GM23248 (cell line): ENCODE results near the gene P2RY10. TPM values are rescaled to one million over a fixed set of nuclear protein-coding genes. Genes with fewer than 3 reads are reported as not detected.

Source experiments
- DNase-seq: peaks from one replicate; pipeline ENCODE4 v3.0.0-alpha.2; 2015
- H2AFZ ChIP-seq: fragments of 200-600 bp; sonication (generic); 2 replicates; pipeline ENCODE4 v1.6.1; 2016; ENCODE audit warnings: antibody characterized with exemption
- H3F3A ChIP-seq: fragments of 200-600 bp; sonication (generic); 2 replicates; pipeline ENCODE4 v1.6.1; 2016; ENCODE audit warnings: mild to moderate bottlenecking, antibody characterized with exemption, mixed run types; ENCODE audit not compliant: insufficient read depth
- H3K27ac ChIP-seq: fragments of 200-600 bp; sonication (generic); 2 replicates; pipeline ENCODE4 v1.5.1; 2016; ENCODE audit warnings: mild to moderate bottlenecking
- H3K27me3 ChIP-seq: fragments of 200-600 bp; sonication (generic); replicated peaks from 2 replicates; pipeline ENCODE4 v1.6.1; 2016; ENCODE audit warnings: mild to moderate bottlenecking; ENCODE audit not compliant: insufficient read depth
- H3K36me3 ChIP-seq: fragments of 200-600 bp; sonication (generic); 2 replicates; pipeline ENCODE4 v1.6.1; 2016; ENCODE audit warnings: low read depth, mild to moderate bottlenecking
- H3K4me1 ChIP-seq: fragments of 200-600 bp; sonication (generic); 2 replicates; pipeline ENCODE4 v1.6.1; 2016; ENCODE audit warnings: mild to moderate bottlenecking; ENCODE audit not compliant: insufficient read depth
- H3K4me2 ChIP-seq: fragments of 200-600 bp; sonication (generic); one replicate; pipeline ENCODE4 v1.6.1; 2016; ENCODE audit warnings: mild to moderate bottlenecking; ENCODE audit not compliant: unreplicated experiment
- H3K4me3 ChIP-seq: fragments of 200-600 bp; sonication (generic); 2 replicates; pipeline ENCODE4 v1.5.1; 2016; ENCODE audit warnings: mild to moderate bottlenecking
- H3K79me2 ChIP-seq: fragments of 200-600 bp; sonication (generic); 2 replicates; pipeline ENCODE4 v1.6.1; 2016; ENCODE audit warnings: mild to moderate bottlenecking; ENCODE audit not compliant: insufficient read depth
- H3K9ac ChIP-seq: fragments of 200-600 bp; sonication (generic); 2 replicates; pipeline ENCODE4 v1.6.1; 2016; ENCODE audit warnings: mild to moderate bottlenecking
- H3K9me2 ChIP-seq: fragments of 200-600 bp; sonication (generic); 2 replicates; pipeline ENCODE4 v1.6.1; 2016; ENCODE audit warnings: mixed run types, mild to moderate bottlenecking, moderate library complexity; ENCODE audit not compliant: insufficient read depth
- H3K9me3 ChIP-seq: fragments of 200-600 bp; sonication (generic); one replicate; pipeline ENCODE4 v1.6.1; 2017; ENCODE audit warnings: low read depth
- H4K20me1 ChIP-seq: fragments of 200-600 bp; sonication (generic); 2 replicates; pipeline ENCODE4 v1.6.0; 2016; ENCODE audit not compliant: insufficient read depth
- EZH2 ChIP-seq: fragments of 200-600 bp; sonication (generic); IDR thresholded peaks from 2 replicates; pipeline ENCODE4 v1.6.1; 2018; ENCODE audit warnings: antibody characterized with exemption, mild to moderate bottlenecking; ENCODE audit not compliant: insufficient read depth, poor library complexity, severe bottlenecking
- EZH2phosphoT487 ChIP-seq: fragments of 200-600 bp; sonication (generic); IDR thresholded peaks from 2 replicates; pipeline ENCODE4 v1.6.1; 2018; ENCODE audit warnings: antibody characterized with exemption, moderate library complexity, mild to moderate bottlenecking, low read depth; ENCODE audit not compliant: insufficient read depth
- WGBS, 2 experiments: methylation state at CpG; one replicate each; pipeline ENCODE4 v1.1.6; 2015 to 2017; ENCODE audit warnings: low lambda C conversion rate in 2 of 2, low coverage in 1 of 2; ENCODE audit errors: missing lambda C conversion rate in 2 of 2; 5-methylcytosine and 5-hydroxymethylcytosine counted together
- in situ Hi-C: fragments of 300-500 bp; cut with MboI; formaldehyde crosslinking; loops from 2 replicates; pipeline ENCODE4 v1.15.0; 2020
- polyA plus RNA-seq: library from polyadenylated mRNA; unstranded; fragments of >200 nt; fragmentation: Nextera tagmentation; extraction: Ambion mirVana; gene quantifications from 2 replicates; pipeline ENCODE4 v1.2.1, GENCODE V29; 2016
- total RNA-seq: library from RNA; depleted of rRNA; stranded (reverse); fragments of >200 nt; shearing (Covaris generic); gene quantifications from 2 replicates; pipeline ENCODE4 v1.2.3, GENCODE V29; 2014; rRNA removed

P2RY10 gene, protein sequence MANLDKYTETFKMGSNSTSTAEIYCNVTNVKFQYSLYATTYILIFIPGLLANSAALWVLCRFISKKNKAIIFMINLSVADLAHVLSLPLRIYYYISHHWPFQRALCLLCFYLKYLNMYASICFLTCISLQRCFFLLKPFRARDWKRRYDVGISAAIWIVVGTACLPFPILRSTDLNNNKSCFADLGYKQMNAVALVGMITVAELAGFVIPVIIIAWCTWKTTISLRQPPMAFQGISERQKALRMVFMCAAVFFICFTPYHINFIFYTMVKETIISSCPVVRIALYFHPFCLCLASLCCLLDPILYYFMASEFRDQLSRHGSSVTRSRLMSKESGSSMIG
- total RNA-seq = not detected in 2 replicates
- polyA plus RNA-seq = not detected in 2 replicates

DNA sequence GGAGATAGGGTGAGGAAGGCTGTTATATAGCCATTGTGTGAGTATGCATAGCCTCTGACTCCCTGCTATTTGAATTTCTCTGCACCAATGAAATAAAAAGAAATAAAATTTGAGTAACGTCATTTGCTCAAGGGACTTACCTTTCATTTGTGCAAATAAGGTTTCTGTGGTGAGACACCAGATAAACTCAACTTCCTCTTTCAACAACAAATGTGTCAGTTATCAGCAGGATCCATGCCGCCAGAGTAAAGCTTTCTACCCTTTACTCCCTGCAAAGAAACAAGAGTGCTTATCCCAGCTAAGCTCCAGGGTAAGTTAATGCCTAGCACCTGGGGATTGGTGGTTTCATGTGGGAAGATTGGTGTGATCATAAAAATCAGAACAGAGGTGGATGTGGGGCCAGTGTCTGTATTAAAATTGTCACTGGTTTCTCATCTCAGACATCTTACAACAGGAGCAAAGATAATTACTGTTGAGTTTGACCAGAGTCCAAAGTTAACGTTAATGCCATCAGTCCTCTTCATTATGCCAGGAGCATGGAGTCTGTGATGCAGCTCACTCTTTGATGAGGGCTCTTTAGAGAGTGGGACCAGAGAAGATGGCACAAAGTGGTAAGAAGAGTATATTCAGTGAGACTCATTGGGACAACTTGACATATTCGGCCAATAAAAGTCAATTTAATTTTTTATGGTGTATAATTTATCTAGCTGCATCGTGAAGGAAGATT is at the start of gene P2RY10:
P2RY10 (plus strand) TSS at position 206 of the 727 bp plus-strand sequence. CDS start 15,130 bp downstream, outside the sequence.
- 6 to 8% methylated on average over 5 of the region's 5 CpGs for WGBS, 2 experiments
- Histone ChIP-seq H3K4me1 (no peaks in the 10 kb centered on the region), H3F3A (no peaks in the 10 kb centered on the region), H3K4me2 (no peak within 1 kb of the TSS), H3K27ac (no peak within 1 kb of the TSS), H2AFZ (no peak within 1 kb of the TSS), H3K36me3 (no peaks in the 10 kb centered on the region), H3K9me3 (no peaks in the 10 kb centered on the region), H3K79me2 (no peaks in the 10 kb centered on the region), H3K9ac (no peak within 1 kb of the TSS), H3K4me3 (no peak within 1 kb of the TSS), H3K27me3 (no peaks in the 10 kb centered on the region), H3K9me2 (no peaks in the 10 kb centered on the region), H4K20me1 (no peaks in the 10 kb centered on the region)
- in situ Hi-C loops = no loop called here
- TF ChIP-seq EZH2phosphoT487 (no peak), EZH2 (no peak)
- no peak for DNase-seq

DNA sequence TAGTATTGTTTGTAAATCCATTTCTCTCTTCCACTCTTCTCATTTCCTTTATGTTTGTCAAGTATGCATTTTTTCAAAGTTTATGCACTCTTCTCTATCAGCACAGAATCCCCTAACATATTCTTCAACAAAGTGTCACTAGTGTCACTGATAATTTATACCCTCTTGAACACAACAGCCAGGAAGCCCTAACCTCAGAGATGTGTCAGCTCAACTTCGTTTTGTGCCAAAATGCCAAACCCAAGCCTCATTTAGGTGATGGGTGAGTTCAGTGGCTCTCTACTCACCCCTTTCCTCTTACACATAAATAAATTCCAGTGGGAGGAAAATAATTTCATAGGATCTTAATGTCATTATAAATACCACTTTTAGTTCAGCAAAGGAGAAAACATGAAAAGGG is 22.4 kb upstream of the P2RY10 start:
- H3K9me3 ChIP-seq = no peaks in the 10 kb centered on the region
- H3K27me3 ChIP-seq = no peaks in the 10 kb centered on the region
- H2AFZ ChIP-seq = no peak overlapping the region
- no peak for DNase-seq
- H3F3A ChIP-seq = no peaks in the 10 kb centered on the region
- no peaks in the 10 kb centered on the region for H3K36me3 ChIP-seq
- TF ChIP-seq EZH2phosphoT487 (no peak), EZH2 (no peak)
- 0% methylated on average over 1 of the region's 1 CpG for WGBS, 2 experiments
- H3K4me2 ChIP-seq = no peak overlapping the region
- H3K4me1 ChIP-seq = no peaks in the 10 kb centered on the region
- H3K79me2 ChIP-seq = no peaks in the 10 kb centered on the region
- H3K4me3 ChIP-seq = no peak overlapping the region
- no peak overlapping the region for H3K27ac ChIP-seq
- H4K20me1 ChIP-seq = no peaks in the 10 kb centered on the region
- no peaks in the 10 kb centered on the region for H3K9me2 ChIP-seq
- in situ Hi-C loops = no loop called here
- no peak overlapping the region for H3K9ac ChIP-seq

DNA sequence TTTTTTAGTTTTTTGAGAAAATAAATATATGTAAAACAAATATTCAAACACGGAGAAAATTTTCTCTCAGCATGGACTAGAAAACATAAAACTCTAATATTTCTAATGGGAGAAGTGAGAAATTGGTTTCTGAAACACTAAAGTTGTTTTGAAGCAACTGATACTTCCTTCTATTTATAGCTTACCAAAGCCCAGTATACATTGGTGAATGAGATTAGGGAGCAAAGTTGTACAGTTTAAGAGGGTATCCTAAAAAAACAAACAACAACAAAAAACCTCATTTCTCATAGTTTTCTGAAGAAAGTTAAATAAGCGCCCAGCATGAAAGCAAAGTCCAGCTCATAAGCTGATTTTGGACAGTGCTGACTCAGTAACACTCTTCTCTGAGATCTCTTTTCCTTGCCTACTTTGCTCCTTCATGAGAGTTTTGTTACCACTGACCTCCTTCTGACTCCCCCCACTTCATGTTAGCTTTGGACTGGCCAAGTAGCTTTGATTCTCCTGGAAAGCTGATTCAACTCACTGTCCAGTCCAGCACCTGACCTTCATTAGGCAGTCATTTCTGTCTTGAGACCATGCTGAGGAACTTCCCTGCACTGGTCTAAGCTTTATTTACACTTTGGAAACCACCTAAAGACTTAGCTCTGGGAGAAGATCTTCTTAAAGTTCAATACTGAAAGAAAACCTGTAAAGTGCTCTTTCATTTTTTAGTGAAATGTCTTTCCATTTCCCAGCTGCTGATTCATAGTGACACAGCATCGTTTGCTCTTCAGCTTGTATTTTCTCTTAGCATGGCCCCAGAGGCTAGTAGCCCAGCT is 21.8 kb upstream of the P2RY10 start:
- no peaks in the 10 kb centered on the region for H3K27me3 ChIP-seq
- in situ Hi-C loops = no loop called here
- H3K27ac ChIP-seq = no peak overlapping the region
- H3K4me2 ChIP-seq = no peak overlapping the region
- no peaks in the 10 kb centered on the region for H3K79me2 ChIP-seq
- 19 to 30% methylated on average over 3 of the region's 3 CpGs for WGBS, 2 experiments
- H3K4me3 ChIP-seq = no peak overlapping the region
- no peak for DNase-seq
- no peaks in the 10 kb centered on the region for H3K9me3 ChIP-seq
- H3K9ac ChIP-seq = no peak overlapping the region
- H3F3A ChIP-seq = no peaks in the 10 kb centered on the region
- H3K36me3 ChIP-seq = no peaks in the 10 kb centered on the region
- H2AFZ ChIP-seq = no peak overlapping the region
- no peaks in the 10 kb centered on the region for H3K4me1 ChIP-seq
- H3K9me2 ChIP-seq = no peaks in the 10 kb centered on the region
- no peak for TF ChIP-seq EZH2phosphoT487
- no peak for TF ChIP-seq EZH2
- H4K20me1 ChIP-seq = no peaks in the 10 kb centered on the region

DNA sequence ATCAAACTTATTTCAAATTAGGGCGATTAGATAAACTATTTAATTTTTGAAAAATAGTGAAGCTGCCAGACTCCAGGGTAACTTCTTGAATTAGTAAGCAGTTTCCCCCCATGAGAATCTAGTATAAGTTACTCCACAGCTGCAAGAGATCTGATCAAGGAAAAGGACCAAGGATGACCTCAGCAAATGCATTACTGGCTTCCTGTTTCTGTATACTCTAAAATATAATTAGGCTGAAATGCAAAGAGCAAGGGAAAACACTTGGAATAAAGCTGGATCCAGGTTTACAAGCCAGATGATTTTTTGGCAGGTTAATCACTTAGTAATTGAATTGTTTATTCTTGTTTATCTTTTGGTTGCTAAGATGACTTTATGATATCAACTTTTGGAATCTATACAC is 13.4 kb upstream of the P2RY10 start:
- no peak for TF ChIP-seq EZH2
- no peak for TF ChIP-seq EZH2phosphoT487

More for the DNA sequence above, 13.4 kb upstream of the P2RY10 start:
- Histone ChIP-seq H3K79me2 (no peaks in the 10 kb centered on the region), H3K36me3 (no peaks in the 10 kb centered on the region), H3K9ac (no peak overlapping the region), H3K27me3 (no peaks in the 10 kb centered on the region), H3K9me2 (no peaks in the 10 kb centered on the region), H3K4me1 (no peaks in the 10 kb centered on the region), H2AFZ (no peak overlapping the region), H3F3A (no peaks in the 10 kb centered on the region), H3K4me2 (no peak overlapping the region), H3K9me3 (no peaks in the 10 kb centered on the region), H3K4me3 (no peak overlapping the region), H3K27ac (no peak overlapping the region), H4K20me1 (no peaks in the 10 kb centered on the region)
- in situ Hi-C loops = no loop called here
- WGBS, 2 experiments = 0 to 4% methylated on average over 1 of the region's 1 CpG
- DNase-seq = no peak
